Memory B cell (primary cell): ENCODE results near the gene C5orf22.
A peak's percentile ranks its signal among the peaks of the same experiment; 100 is the strongest.
"Not testable (repeated sequence)": the region's sequence is repeated elsewhere in the genome, so short reads cannot be mapped to it uniquely, and the experiment has no call there.

Experiments
- ATAC-seq: fragments of 150-1000 bp; cut with Tn5 transposase; 2 replicates; pipeline ENCODE4 v1.10.0; 2021; ENCODE audit warnings: low read depth, mild to moderate bottlenecking, moderate library complexity
- DNase-seq, 2 donors: peaks; one replicate each; pipeline ENCODE4 v3.0.0; 2022; ENCODE audit warnings: low spot score in 2 of 2
- H3K27ac Mint-ChIP-seq: one replicate; pipeline ENCODE4 v1.8.0; 2022; ENCODE audit warnings: mild to moderate bottlenecking, moderate library complexity, mixed read lengths
- H3K27me3 Mint-ChIP-seq: one replicate; pipeline ENCODE4 v1.8.0; 2022; ENCODE audit warnings: mixed read lengths
- H3K36me3 Mint-ChIP-seq: one replicate; pipeline ENCODE4 v1.8.0; 2022; ENCODE audit warnings: mild to moderate bottlenecking, mixed read lengths
- H3K4me1 Mint-ChIP-seq: one replicate; pipeline ENCODE4 v1.8.0; 2022; ENCODE audit warnings: mixed read lengths
- H3K4me3 Mint-ChIP-seq: one replicate; pipeline ENCODE4 v1.8.0; 2022; ENCODE audit warnings: mild to moderate bottlenecking, moderate library complexity, mixed read lengths
- H3K9me3 Mint-ChIP-seq: one replicate; pipeline ENCODE4 v1.8.0; 2022; ENCODE audit warnings: mixed read lengths

The C5orf22 gene

GRCh38 chr5:31530541-31531265 is 1.4 kb upstream of the C5orf22 start:
- ATAC-seq (no peak), DNase-seq (no peak)
- Mint-ChIP-seq H3K9me3 (no peaks in the 10 kb centered on the region), H3K4me3 (peak overlapping the region; percentile 92), H3K36me3 (peaks cover 27% of the 10 kb centered on the region), H3K4me1 (peaks cover 28% of the 10 kb centered on the region), H3K27ac (peak overlapping the region; percentile 71), H3K27me3 (no peaks in the 10 kb centered on the region)

- ATAC-seq (peak; percentile 45), DNase-seq (no peak)
- peaks cover 28% of the 10 kb centered on the region for H3K4me1 Mint-ChIP-seq
- no peaks in the 10 kb centered on the region for H3K9me3 Mint-ChIP-seq
- H3K27ac Mint-ChIP-seq: peak overlapping the region; percentile 71
- peak overlapping the region; percentile 92 for H3K4me3 Mint-ChIP-seq
- peaks cover 21% of the 10 kb centered on the region for H3K36me3 Mint-ChIP-seq
- no peaks in the 10 kb centered on the region for H3K27me3 Mint-ChIP-seq
Measured at GRCh38 chr5:31531543-31531887, 586 bp upstream of the C5orf22 start.

DNA sequence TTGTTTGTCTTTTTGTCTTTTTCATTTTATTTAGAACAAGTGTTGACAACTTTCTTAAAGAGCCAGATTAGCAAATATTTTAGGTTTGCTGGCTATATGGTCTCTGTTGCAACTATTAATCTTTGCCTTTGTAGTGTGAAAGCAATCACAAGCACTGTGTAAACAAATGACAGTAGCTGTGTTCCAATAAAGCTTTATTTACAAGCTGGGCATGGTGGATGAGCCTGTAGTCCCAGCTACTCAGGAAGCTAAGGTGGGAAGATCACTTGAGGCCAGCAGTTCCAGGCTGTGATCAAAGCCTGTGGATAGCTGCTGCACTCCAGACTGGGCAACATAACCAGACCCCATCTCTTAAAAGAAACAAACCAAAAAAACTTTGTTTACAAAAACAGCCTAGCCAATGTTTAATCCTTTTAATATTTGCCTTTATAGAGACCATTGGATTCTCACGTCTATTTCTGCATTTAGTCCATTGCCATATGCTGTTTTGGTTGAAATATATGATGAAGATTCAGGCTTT is 2.5 kb downstream of the C5orf22 start:
- no peaks in the 10 kb centered on the region for H3K9me3 Mint-ChIP-seq
- H3K4me3 Mint-ChIP-seq: no peak overlapping the region
- ATAC-seq: no peak
- peaks cover 4% of the 10 kb centered on the region for H3K36me3 Mint-ChIP-seq
- no peak for DNase-seq
- no peak overlapping the region for H3K27ac Mint-ChIP-seq
- H3K4me1 Mint-ChIP-seq: peaks cover 19% of the 10 kb centered on the region
- no peaks in the 10 kb centered on the region for H3K27me3 Mint-ChIP-seq

DNA sequence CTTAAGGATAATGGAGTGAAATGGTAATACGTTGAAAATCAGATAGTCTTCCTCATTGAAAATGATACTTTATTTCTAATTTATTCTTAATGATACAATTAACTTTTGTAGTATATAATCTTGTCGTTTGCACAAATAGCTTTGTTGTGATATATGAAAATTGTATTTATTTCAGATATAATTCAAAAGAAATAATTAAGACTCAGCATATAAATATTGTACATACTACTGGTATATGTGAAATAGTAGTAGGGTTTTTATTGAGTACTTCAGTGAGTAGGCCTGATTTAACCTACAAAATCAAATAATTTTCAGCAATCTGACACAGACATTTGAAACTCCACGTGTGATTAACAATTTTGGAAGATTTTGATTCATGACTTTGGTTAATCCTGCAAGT is 4.8 kb downstream of the C5orf22 start:
- no peak for DNase-seq
- no peaks in the 10 kb centered on the region for H3K9me3 Mint-ChIP-seq
- no peak overlapping the region for H3K4me3 Mint-ChIP-seq
- H3K27ac Mint-ChIP-seq: no peak overlapping the region
- no peak for ATAC-seq
- H3K27me3 Mint-ChIP-seq: no peaks in the 10 kb centered on the region
- H3K36me3 Mint-ChIP-seq: peaks cover 6% of the 10 kb centered on the region
- H3K4me1 Mint-ChIP-seq: peaks cover 4% of the 10 kb centered on the region

GRCh38 chr5:31537349-31537748 is 5.2 kb downstream of the C5orf22 start:
- no peaks in the 10 kb centered on the region for H3K27me3 Mint-ChIP-seq
- peaks cover 6% of the 10 kb centered on the region for H3K36me3 Mint-ChIP-seq
- peaks cover 4% of the 10 kb centered on the region for H3K4me1 Mint-ChIP-seq
- no peak overlapping the region for H3K4me3 Mint-ChIP-seq
- DNase-seq (no peak), ATAC-seq (no peak)
- H3K9me3 Mint-ChIP-seq: no peaks in the 10 kb centered on the region
- no peak overlapping the region for H3K27ac Mint-ChIP-seq

- H3K4me3 Mint-ChIP-seq: no peak overlapping the region
- H3K9me3 Mint-ChIP-seq: no peaks in the 10 kb centered on the region
- no peak overlapping the region for H3K27ac Mint-ChIP-seq
- peaks cover 8% of the 10 kb centered on the region for H3K36me3 Mint-ChIP-seq
- no peak for DNase-seq
- no peak for ATAC-seq
- H3K27me3 Mint-ChIP-seq: no peaks in the 10 kb centered on the region
- H3K4me1 Mint-ChIP-seq: peaks cover 4% of the 10 kb centered on the region
Measured at GRCh38 chr5:31537851-31538250, 5.8 kb downstream of the C5orf22 start.

GRCh38 chr5:31549114-31549513 is 17.0 kb downstream of the C5orf22 start:
- peaks cover 53% of the 10 kb centered on the region for H3K36me3 Mint-ChIP-seq
- not testable (repeated sequence) for H3K27me3 Mint-ChIP-seq, H3K4me3 Mint-ChIP-seq, H3K9me3 Mint-ChIP-seq, ATAC-seq, H3K4me1 Mint-ChIP-seq, DNase-seq, H3K27ac Mint-ChIP-seq

DNA sequence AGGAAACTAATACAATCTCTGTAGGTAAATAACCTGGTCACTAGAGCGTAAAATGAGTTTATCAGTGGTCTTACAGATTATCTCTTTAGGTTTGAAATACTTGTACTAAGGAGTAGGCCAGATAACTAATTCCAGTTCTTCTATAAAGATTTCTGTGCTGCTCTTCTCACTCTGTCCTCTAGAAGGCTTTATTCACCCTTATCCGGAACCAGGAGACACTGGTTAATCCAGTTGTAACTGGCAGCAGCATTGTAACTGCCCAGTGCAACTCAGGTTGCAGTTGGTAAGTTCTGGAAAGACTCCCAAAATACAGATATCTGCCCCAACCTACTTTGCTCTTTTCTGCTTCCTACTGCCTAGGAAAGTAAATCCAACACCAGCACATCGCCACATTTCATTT is 19.8 kb downstream of the C5orf22 start:
- ATAC-seq: no peak
- DNase-seq: no peak
- Mint-ChIP-seq H3K4me3 (no peak overlapping the region), H3K9me3 (no peaks in the 10 kb centered on the region), H3K27me3 (no peaks in the 10 kb centered on the region), H3K27ac (no peak overlapping the region), H3K4me1 (no peaks in the 10 kb centered on the region), H3K36me3 (peaks cover 52% of the 10 kb centered on the region)

DNA sequence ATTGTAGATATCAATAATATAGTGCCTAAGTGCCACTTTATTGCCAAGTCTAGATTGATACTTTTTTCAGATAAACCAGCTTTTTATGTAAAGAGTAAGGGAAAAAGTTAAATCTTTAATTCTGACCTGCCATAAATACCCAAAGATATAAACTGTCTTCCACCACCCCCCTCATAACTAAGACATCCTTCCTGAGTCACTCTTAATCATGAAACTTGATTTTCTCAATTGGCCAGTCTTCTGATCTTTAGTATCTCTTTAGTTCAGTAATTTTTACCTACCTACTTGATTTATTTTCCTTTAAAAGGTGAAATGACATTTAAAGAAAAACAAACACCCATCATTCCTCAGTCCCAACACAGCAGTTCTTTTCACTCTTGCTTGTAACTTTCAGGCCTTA is 21.8 kb downstream of the C5orf22 start:
- Mint-ChIP-seq H3K4me1 (no peaks in the 10 kb centered on the region), H3K9me3 (no peaks in the 10 kb centered on the region), H3K27ac (no peak overlapping the region), H3K27me3 (no peaks in the 10 kb centered on the region), H3K4me3 (no peak overlapping the region), H3K36me3 (peaks cover 39% of the 10 kb centered on the region)
- ATAC-seq (no peak), DNase-seq (no peak)

DNA sequence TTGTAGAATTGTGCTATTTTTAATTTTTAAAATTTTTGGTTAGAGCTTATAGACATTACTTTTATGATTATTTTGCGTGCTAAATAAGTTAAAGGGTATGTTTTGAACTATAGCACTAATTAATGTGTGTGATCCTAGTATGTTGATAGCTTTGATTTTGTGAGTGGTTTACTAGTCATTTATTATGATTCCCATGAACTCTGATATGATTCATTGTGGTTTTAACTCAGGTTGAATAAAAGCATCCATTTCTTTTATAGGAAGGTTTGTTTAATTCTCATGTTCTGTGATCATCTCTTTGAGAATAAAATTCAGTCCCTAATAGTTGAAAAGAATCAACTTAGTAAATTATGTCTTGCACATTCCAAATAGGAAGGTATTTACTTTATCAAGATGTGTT is 22.5 kb downstream of the C5orf22 start:
- no peaks in the 10 kb centered on the region for H3K4me1 Mint-ChIP-seq
- H3K36me3 Mint-ChIP-seq: peaks cover 39% of the 10 kb centered on the region
- no peak overlapping the region for H3K27ac Mint-ChIP-seq
- no peak for ATAC-seq
- H3K4me3 Mint-ChIP-seq: no peak overlapping the region
- H3K27me3 Mint-ChIP-seq: no peaks in the 10 kb centered on the region
- no peak for DNase-seq
- no peaks in the 10 kb centered on the region for H3K9me3 Mint-ChIP-seq

DNA sequence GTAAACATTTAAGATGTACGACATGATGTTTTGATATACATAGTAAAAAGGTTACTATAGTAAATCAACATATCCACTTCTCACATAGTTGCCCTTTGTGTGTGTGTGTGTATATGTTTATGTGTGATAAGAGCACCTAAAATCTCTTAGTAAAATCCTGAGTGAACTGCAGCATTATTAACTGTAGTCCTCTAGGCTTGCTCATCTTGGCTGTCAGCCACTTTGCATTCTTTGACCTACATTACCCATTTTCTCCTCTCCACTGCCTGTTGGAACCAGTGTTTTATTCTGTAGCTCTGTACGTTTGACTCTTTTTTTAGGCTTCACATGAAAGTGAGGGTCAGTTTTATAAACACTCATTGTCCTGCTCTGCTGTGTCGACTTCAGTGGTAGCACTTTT is 24.4 kb downstream of the C5orf22 start:
- peaks cover 36% of the 10 kb centered on the region for H3K36me3 Mint-ChIP-seq
- no peak for DNase-seq
- no peaks in the 10 kb centered on the region for H3K27me3 Mint-ChIP-seq
- H3K9me3 Mint-ChIP-seq: no peaks in the 10 kb centered on the region
- no peaks in the 10 kb centered on the region for H3K4me1 Mint-ChIP-seq
- ATAC-seq: no peak
- no peak overlapping the region for H3K27ac Mint-ChIP-seq
- no peak overlapping the region for H3K4me3 Mint-ChIP-seq

DNA sequence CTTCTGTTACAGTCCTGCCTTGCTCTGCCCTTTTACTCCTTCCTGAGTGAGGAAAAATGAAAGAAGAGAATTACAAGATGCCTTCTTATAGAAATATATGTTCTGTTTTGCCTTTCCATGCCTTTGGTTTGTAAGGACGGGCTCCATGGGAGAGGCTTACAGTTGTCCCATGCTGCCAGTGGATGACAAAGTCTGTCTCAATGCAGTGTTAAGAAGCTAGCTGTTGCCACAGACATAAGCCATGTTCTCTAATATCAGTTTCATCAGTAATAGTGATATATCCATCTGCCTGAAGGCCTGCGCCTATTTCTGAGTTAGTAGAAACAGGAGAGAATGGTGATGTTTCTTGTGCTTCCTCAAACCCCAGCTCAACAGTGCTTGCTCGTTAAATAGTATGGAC is 27.8 kb downstream of the C5orf22 start:
- ATAC-seq (no peak), DNase-seq (no peak)
- Mint-ChIP-seq H3K27me3 (peaks cover 2% of the 10 kb centered on the region), H3K4me3 (no peak overlapping the region), H3K4me1 (no peaks in the 10 kb centered on the region), H3K36me3 (peaks cover 14% of the 10 kb centered on the region), H3K27ac (no peak overlapping the region), H3K9me3 (peaks cover 1% of the 10 kb centered on the region)

DNA sequence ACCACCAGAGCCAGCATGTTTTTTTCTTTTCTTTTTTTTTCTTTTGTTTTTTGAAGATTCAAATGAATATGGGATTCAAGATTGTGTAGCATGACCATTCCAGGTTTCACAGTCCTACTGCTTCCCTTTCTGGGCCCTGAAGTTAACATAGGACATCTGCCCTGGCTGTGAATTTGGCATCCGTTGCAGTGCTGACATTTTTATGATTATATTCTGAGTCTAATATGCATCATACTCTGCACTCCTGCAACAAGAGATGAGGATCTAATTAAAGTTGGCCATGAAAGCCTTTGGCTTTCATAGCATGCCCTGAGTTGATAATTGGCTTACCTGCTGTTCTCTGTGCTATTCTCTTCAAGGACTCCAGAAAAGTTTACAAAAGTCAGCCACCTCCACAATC is 29.8 kb downstream of the C5orf22 start:
- DNase-seq (no peak), ATAC-seq (no peak)
- H3K4me3 Mint-ChIP-seq: no peak overlapping the region
- no peaks in the 10 kb centered on the region for H3K4me1 Mint-ChIP-seq
- H3K27ac Mint-ChIP-seq: no peak overlapping the region
- H3K27me3 Mint-ChIP-seq: peaks cover 10% of the 10 kb centered on the region
- H3K9me3 Mint-ChIP-seq: peaks cover 9% of the 10 kb centered on the region
- H3K36me3 Mint-ChIP-seq: peaks cover 12% of the 10 kb centered on the region

DNA sequence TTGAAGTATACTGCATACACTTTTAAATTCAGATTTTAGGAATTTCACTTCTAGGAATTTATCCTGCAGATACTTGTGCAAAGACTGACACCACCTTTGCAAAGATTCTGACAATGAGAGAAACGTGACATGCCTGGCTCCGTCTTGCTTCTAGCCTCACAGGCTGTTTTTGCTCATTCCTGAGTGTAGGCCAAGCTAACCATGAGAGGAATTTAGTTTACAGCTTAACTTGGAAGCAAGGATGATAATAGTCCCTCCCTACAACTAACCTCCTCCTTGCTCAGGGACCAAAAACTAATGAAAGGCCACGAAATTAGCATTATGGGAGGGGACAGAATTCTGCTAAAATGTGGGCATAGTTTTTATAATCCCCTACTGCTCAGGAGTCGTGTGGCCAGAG is 31.1 kb downstream of the C5orf22 start:
- H3K4me1 Mint-ChIP-seq: no peaks in the 10 kb centered on the region
- H3K9me3 Mint-ChIP-seq: peaks cover 9% of the 10 kb centered on the region
- H3K27ac Mint-ChIP-seq: no peak overlapping the region
- H3K4me3 Mint-ChIP-seq: no peak overlapping the region
- DNase-seq (no peak), ATAC-seq (no peak)
- peaks cover 10% of the 10 kb centered on the region for H3K27me3 Mint-ChIP-seq
- H3K36me3 Mint-ChIP-seq: peaks cover 10% of the 10 kb centered on the region

DNA sequence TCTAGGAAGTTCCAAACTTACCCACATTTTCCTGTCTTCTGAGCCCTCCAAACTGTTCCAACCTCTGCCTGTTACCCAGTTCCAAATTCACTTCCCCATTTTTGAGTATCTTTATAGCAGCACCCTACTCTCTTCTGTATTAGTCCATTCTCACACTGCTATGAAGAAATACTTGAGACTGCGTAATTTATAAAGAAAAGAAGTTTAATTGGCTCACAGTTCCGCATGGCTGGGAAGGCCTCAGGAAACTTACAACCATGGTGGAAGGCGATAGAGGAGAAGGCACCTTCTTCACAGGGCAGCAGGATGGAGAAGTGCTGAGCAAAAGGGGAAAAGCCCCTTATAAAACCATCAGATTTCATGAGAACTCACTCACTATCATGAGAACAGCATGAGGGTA is 34.3 kb downstream of the C5orf22 start:
- H3K9me3 Mint-ChIP-seq, H3K4me1 Mint-ChIP-seq, H3K27ac Mint-ChIP-seq, ATAC-seq, H3K4me3 Mint-ChIP-seq, DNase-seq, H3K36me3 Mint-ChIP-seq: not testable (repeated sequence)
- peaks cover 10% of the 10 kb centered on the region for H3K27me3 Mint-ChIP-seq
